SK-N-MC (cell line): ENCODE data around the gene PDZD8.

ENCODE experiments used
- EZH2 ChIP-seq: fragments of 200-600 bp; sonication (generic); IDR thresholded peaks from one replicate; pipeline ENCODE4 v1.6.1; 2017; ENCODE audit warnings: antibody characterized with exemption
- POLR2AphosphoS5 ChIP-seq: IDR thresholded peaks from 2 replicates; pipeline ENCODE4 v1.6.1; 2012; ENCODE audit warnings: mild to moderate bottlenecking, low read depth, low read length, borderline replicate concordance

- TF ChIP-seq POLR2AphosphoS5 (no peak), EZH2 (no peak)
Observed at GRCh38 chr10:117324367-117324766, 50.9 kb downstream of the PDZD8 start.
